HG02763 (cell line): ENCODE data around the gene MAP4K3.
"Not testable (repeated sequence)": the region's sequence is repeated elsewhere in the genome, so short reads cannot be mapped to it uniquely, and the experiment has no call there.

Experiments
- ATAC-seq: cut with Tn5 transposase; IDR thresholded peaks from one replicate; pipeline ENCODE4 v1.9.1; 2021; ENCODE audit warnings: mild to moderate bottlenecking, moderate library complexity; ENCODE audit not compliant: unreplicated experiment

The MAP4K3 gene

DNA sequence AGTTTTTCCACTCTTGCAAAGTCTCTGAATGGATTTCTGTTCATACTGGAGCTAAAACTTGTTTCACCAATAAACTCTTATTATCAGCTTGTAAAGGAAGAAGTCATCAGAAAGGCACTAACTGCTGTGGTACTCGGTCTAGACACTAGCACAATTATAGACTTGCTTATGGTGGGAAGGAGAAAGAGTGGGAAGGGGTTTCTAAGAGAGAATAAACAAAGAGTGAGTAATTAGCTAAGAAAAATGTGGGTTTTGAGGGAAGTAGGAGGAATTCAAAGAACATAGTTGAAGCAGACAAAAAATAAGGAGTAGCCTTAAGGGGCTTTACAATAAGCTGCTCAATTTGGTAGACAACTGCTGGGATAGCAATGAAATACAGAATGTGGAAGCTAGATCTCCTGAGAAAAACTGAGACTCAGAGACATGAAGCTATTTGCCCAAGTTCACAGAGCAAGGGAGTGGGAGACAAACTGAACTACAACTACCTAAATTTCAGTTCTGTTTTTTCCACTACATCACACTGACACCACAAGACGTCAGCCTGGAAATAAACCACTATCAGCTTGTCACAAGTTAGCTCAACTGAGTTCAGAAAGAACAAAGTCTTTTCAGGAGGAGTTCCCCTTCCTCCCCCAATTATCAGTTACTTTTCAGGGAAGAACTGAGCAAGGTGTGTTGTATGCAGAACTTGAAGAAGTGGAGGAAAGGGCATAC is 59.7 kb downstream of the MAP4K3 start:
- peak; percentile 61 for ATAC-seq

DNA sequence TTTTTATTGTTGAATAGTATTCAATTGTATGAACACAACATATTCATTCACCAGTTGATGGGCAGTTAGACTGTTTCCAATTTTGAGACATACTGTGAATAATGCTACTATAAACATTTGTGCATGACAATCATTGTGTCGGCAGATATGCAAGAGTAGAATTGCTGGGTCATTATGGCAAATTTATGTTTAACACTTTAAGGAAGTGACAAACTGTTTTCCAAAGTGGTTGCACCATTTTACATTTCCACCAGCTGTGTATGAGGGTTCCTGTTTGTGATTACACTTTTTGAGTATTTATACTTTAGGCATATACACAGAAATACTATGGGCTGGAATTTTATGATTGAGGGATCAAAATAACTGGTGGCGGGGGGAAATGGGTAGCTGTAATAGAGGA is 61.2 kb downstream of the MAP4K3 start:
- ATAC-seq = no peak

DNA sequence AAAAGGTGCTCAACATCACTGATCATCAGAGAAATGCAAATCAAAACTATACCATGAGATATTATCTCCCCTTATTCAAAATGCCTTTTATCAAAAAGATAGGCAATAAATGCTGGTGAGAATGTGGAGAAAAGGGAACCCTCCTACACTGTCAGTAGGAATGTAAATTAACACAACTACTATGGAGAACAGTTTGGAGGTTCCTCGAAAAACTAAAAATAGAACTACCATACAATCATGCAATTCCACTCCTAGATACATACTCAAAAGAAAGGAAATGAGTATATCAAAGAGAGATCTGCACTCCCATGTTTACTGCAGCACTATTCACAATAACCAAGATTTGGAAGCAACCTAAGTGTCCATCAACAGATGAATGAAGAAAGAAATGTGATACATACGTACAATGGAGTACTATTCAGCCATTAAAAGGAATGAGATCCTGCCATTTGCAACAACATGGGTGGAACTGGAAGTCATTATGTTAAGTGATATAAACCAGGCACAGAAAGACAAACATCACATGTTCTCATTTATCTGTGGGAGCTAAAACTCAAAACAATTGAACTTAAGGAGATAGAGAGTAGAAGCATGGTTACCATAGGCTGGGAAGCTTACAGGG is 63.8 kb downstream of the MAP4K3 start:
- no peak for ATAC-seq

DNA sequence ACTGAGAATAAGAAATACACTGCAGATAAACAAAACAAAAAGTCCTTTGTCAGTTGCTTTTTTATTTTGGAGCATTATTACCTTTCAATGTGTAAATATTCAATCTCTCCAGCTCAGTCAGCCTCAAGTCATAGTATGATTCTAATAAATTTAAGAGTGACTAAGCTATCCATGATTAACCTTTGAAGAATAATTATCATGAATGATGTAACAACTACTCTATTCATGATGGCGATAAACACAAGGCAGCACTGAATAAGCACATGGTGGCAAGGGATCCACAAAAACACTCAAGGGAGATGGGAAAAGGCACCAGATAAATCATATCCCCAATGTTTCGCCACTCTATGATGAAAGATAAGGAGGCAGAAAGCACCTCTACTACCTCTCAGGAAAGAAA is 67.0 kb downstream of the MAP4K3 start:
- no peak for ATAC-seq

DNA sequence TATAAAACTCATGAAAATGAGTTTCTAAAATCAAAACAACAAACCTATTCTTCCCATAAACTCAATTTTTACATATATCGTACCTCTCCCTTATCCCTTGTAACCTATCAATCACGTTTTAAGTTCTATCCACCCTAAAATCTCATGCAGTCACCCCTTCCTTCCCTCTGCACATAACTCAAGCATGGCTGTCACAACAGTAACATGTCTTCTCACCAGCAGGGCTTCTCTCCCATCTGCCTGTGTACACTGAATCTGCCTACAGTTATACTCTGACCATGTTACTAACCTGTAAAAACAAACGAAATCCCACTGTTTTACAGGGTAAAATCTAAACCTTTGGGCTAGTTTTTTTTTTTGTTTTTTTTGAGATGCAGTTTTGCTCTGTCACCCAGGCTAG is 68.2 kb downstream of the MAP4K3 start:
- no peak for ATAC-seq

DNA sequence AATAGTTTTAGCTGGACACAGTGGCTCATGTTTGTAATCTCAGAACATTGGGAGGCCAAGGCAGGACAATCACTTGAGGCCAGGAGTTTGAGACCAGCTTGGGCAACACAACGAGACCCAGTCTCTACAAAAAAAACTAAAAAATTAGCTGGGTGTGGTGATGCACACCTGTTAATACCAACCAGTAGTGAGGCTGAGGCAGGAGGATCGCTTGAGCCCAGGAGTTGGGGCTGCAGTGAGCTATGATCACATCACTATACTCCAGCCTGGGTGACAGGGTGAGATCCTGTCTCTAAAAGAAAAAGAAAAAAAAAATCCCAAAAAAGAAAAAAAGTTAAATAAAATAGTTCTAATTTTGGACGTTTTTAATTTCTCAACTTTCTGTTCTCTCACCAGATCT is 68.7 kb downstream of the MAP4K3 start:
- ATAC-seq = no peak

DNA sequence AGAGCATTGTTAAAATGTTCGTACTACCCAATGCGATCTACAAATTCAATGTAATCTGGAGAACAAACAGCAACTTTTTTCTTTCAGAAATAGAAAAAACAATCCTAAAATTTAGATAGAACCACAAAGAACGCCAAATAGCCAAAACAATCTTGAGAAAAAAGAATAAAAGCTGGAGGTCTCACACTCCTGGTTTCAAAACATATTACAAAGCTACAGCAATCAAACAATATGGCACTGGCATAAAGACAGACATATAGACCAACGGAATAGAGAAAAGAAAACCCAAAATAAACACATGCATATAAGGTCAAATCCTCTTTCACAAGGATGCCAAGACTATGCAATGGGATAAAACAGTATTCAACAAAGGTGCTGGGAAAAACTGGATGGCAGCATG is 74.5 kb downstream of the MAP4K3 start:
- ATAC-seq = no peak

DNA sequence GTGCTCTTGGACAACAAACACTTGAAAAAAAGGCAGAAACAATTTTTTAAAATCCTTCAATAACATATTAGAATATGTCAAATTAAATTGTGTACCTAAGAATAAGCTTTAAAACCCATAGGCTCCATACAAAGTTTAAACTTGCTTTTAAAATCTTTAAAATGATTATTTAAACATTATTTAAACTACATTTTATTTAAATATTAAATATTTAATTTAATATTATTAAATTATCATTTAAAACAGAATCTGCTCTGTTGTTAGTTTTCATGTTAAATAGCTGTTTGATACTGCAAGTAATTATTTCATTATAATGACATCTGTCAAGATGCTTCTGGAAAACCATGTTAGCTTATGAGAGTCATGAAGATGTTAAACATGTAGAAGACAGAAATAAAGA is 75.6 kb downstream of the MAP4K3 start:
- ATAC-seq = no peak

DNA sequence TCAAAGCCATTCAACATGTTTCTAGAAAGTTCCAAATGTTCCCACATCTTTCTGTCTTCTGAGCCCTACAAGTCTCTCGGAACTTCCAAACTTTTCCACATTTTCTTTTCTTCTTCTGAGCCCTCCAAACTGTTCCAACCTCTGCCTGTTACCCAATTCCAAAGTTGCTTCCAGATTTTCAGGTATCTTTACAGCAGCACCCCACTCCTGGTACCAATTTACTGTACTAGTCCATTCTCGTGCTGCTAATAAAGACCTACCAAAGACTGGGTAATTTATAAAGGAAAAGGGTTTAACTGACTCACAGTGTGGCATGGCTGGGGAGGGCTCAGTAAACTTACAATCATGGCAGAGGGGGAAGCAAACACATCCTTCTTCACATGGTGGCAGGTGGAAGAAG is 76.7 kb downstream of the MAP4K3 start:
- not testable (repeated sequence) for ATAC-seq

DNA sequence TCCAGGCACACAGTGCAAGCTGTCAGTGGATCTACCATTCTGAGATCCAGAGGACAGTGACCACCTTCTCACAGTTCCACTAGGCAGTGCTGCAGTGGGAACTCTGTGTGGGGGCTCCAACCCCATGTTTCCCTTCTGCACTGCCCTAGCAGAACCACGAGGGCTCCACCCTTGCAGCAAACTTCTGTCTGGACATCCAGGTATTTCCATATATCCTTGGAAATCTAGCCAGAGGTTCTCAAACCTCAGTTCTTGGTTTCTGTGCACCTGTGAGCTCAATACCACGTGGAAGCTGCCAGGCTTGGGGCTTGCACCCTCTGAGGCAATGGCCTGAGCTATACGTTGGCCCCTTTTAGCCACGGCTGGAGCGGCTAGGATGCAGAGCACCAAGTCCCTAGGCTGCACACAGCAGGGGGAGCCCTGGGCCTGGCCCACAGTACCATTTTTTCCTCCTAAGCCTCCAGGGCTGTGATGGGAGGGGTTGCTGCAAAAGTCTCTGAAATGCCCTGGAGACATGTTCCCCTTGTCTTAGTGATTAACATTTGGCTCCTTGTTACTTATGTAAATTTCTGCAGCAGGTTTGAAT is 77.5 kb downstream of the MAP4K3 start:
- no peak for ATAC-seq

DNA sequence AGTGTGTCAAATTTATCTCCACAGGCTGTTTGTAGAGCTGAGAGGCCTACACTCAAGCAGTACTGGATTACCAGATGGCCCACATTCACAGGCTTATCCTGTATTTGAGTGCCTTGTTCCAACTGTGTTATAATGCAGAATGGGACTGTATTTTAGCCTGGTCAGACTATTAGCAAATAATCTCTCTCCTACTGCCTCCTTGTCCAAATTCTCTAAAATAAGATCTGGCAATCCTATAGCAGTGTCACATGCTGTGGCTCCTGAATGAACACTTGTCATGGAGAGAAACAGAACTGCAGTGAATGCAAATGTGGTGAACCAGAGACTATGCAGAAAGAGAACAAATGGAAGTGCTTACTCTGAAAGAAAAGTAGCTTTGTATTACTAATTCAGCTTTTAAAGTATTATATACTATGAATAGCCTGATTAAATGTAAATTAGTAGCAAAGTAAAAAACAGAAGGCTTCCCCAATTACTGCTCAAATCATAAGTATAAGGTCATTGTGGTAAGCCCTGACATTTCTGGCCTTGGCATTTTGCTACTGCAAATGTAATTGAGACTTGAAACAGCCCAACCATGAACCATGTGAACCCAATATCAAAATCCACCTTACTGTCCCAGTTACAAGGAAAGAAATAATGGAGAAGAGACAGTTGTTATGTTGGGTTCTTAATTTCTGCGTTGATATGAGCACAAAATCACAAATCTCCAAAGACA is 80.0 kb downstream of the MAP4K3 start:
- ATAC-seq = no peak

DNA sequence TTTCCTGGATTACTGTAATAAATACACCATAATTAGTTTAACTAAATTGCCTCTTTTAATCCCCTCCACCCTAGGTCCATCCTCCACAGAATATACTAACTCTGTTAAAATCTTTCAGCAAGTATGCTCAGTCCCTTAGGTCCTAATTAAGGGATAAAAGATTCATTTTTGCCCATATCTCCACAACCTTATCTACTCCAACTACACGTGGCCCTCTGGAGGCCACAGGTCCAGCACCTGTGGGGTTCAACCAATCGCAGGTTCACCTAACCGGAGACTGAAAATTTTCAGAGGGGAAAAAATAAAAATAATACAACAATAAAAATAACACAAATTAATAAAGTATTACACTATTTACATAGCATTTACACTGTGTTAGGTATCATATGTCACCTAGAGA is 86.4 kb downstream of the MAP4K3 start:
- no peak for ATAC-seq

DNA sequence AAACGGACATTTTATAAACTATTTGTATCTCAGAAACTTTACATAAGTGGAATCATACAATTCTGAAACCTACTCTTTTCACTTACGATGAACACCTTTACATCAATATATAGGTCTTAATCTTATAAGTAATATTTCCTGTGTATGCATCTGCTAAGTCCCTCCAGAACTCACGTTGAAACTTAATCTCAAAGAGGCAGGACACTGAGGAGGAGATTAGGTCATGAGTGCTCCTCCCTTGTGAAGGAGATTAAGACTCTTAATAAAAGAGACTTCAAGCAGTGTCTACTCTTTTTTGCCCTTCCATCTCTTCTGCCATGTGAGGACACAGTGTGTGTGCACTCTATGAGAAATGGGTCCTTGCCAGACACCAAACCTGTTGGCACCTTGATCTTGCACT is 98.6 kb downstream of the MAP4K3 start:
- ATAC-seq = no peak

DNA sequence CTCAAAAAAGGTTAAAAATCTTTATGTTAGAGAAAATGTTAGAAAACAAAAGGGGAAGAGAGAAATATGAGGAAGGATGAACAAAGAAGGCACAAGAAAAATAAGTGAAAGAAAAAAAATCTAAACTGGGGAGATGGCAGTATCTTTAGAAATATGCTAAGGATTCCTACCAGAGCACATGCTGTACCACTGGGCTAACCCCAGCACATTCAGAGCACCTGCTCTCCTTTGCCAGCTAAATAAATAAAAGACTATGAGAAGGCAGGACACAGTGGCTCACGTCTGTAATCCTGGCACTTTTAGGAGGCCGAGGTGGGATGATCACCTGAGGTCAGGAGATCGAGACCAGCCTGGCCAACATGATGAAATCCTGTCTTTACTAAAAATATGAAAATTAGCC is 101.2 kb downstream of the MAP4K3 start:
- ATAC-seq = no peak

DNA sequence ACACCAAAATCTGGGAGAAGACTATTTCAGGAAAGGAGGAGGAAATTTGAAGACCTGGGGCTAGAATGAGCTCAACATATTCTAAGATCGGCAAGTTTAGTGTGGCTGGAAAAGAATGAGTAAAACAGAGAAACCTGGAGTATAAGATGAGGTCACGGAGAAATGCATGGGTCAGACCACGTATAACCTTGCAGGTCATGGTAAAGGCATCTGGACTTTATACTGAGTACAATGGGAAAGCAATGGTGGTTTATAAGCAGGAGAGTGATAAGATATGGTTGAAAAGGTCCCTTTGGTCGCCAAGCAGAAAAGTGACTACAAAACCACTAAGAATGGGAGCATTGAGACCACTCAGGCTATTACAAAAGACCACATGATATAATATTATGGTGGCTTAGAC is 102.1 kb downstream of the MAP4K3 start:
- ATAC-seq = no peak

DNA sequence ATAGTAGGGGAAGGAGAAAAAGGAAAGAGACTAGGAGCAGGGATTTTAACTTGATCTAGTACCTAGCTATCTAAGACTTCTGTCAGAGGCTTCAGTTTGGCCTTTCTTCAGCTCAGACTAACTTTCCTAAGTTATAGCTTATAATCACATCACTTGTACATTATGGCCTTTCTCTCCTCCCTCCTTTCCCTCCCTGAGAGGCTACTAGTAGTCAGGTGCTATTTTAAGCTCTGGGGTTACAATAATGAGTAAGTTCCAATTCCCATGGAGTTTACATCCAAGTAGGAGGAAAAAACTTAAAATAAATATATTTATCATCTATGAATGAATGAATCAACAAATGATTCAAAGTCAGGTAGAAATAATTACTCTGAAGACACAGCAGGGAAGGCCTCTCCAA is 102.6 kb downstream of the MAP4K3 start:
- no peak for ATAC-seq

DNA sequence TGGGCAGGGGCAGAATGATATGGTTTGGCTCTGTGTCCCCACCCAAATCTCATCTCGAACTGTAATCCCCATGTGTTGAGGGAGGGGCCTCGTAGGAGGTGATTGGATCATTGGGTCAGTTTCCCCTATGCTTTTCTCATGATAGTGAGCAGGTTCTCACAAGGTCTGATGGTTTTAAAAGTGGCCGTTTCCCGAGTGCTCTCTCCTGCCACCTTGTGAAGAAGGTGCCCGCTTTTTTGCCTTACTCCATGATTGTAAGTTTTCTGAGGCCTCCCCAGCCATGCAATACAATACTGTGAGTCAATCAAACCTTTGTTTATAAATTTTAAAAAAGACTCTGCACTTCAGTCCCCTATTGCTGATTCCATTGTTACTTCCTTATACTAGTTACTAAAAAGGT is 110.4 kb downstream of the MAP4K3 start:
- ATAC-seq = no peak

DNA sequence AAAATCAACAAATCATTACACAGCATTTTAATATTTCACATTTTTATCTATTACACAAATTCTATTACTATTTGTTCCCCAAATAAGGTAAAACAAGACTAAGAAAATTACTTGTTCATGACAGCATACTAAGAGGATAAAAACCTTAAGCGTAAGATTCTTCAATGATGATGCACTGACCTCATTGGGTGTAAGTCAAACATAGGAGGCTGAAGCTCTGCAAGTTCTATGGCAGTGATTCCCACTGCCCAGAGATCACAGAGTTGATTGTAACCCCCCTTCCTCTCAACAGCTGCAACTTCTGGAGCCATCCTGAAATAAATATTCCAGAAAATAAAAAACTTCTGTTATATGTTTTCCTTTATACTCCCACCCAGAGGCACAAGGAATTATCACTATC is 111.1 kb downstream of the MAP4K3 start:
- no peak for ATAC-seq

DNA sequence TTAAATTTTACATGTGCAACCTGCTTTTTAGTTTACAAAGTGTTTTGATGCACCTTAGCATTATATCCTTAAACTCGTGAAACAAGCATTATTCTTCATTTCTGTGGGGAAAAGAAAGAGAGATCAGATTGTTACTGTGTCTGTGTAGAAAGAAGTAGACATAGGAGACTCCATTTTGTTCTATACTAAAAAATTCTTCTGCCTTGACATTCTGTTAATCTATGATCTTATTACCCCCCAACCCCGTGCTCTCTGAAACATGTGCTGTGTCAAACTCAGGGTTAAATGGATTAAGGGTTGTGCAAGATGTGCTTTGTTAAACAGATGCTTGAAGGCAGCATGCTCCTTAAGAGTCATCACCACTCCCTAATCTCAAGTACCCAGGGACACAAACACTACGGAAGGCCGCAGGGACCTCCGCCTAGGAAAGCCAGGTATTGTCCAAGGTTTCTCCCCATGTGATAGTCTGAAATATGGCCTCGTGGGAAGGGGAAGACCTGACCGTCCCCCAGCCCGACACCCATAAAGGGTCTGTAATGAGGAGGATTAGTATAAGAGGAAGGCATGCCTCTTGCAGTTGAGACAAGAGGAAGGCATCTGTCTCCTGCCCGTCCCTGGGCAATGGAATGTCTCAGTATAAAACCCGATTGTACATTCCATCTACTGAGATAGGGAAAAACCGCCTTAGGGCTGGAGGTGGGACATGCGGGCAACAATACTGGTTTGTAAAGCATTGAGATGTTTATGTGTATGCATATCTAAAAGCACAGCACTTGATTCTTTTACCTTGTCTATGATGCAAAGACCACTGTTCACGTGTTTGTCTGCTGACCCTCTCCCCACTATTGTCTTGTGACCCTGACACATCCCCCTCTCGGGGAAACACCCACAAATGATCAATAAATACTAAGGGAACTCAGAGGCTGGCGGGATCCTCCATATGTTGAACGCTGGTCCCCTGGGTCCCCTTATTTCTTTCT is 115.7 kb downstream of the MAP4K3 start:
- ATAC-seq = not testable (repeated sequence)

DNA sequence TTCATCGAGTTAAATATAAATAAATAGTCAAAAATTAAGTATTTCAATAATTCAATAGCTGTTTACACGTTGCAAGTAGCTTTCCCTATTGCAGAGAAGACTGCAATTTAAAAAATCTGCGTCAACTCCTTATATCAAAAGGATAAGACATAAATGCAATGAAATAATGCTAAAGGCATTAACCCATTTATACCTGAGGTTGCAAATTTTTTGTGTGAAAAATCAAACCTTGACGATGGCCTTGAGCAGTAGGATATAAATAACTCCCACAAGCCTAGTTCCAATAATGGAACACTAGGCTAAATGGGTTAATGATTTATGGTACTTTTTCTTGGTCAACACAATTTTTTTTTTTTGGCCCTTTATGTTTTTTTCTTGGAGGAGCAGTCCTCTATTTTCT is 116.9 kb downstream of the MAP4K3 start:
- no peak for ATAC-seq

DNA sequence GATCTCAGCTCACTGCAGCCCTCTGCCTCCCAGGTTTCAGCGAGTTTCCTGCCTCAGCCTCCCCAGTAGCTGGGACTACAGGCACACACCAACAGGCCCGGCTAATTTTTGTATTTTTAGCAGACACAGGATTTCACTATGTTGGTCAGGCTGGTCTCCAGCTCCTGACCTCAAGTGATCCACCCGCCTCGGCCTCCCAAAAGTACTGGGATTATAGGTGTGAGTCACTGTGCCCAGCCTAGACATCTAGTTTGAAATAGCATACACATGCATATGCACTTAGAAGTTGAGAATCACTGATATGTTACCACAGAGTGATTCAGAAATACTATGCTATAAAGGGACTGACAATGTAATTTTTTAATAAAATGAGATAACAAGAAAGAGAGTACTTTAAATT is 123.5 kb downstream of the MAP4K3 start:
- no peak for ATAC-seq
